H1 (cell line): ENCODE data around the gene CEP85L.

Experiments
- CTCF ChIP-seq, 3 experiments: IDR thresholded peaks; 1 replicate in 2 of 3; 2 replicates in 1 of 3; pipeline versions ENCODE4 v1.5.1 to v1.6.1; 2011; ENCODE audit warnings: low read length in 3 of 3, mild to moderate bottlenecking in 3 of 3, inconsistent platforms in 2 of 3, low read depth in 1 of 3, moderate library complexity in 1 of 3; ENCODE audit not compliant: insufficient read depth in 1 of 3; ENCODE audit errors: control extremely low read depth in 1 of 3
- GABPA ChIP-seq: IDR thresholded peaks from 2 replicates; pipeline ENCODE4 v1.6.1; 2011; ENCODE audit warnings: mild to moderate bottlenecking, low read length, moderate library complexity, borderline replicate concordance; ENCODE audit not compliant: insufficient read depth
- JUN ChIP-seq: IDR thresholded peaks from 2 replicates; pipeline ENCODE4 v1.6.1; 2011; ENCODE audit warnings: low read depth, mild to moderate bottlenecking, improper control_type of control experiment, low read length
- POLR2AphosphoS5 ChIP-seq: IDR thresholded peaks from 2 replicates; pipeline ENCODE4 v1.6.1; 2011; ENCODE audit warnings: low read depth, low read length
- RFX5 ChIP-seq: IDR thresholded peaks from 2 replicates; pipeline ENCODE4 v1.6.1; 2011; ENCODE audit warnings: low read depth, low read length, improper control_type of control experiment, borderline replicate concordance
- SRF ChIP-seq: IDR thresholded peaks from 2 replicates; pipeline ENCODE4 v1.6.1; 2011; ENCODE audit warnings: mild to moderate bottlenecking, low read depth, low read length, moderate library complexity
- TAF1 ChIP-seq: IDR thresholded peaks from 2 replicates; pipeline ENCODE4 v1.6.1; 2011; ENCODE audit warnings: mild to moderate bottlenecking, low read depth, low read length
- YY1 ChIP-seq: IDR thresholded peaks from 2 replicates; pipeline ENCODE4 v1.6.1; 2011; ENCODE audit warnings: low read depth, mild to moderate bottlenecking, low read length

GRCh38 chr6:118645395-118645794 lies 6.0 kb downstream of the CEP85L start:
- no peak for TF ChIP-seq YY1
- no peak for TF ChIP-seq CTCF (IDR thresholded peaks at IDR 0.05; ENCODE audit: control extremely low read depth in 1 of 3, insufficient read depth in 1 of 3, low read depth in 1 of 3, low read length in 3 of 3)
- TF ChIP-seq POLR2AphosphoS5 = no peak
- no peak for TF ChIP-seq GABPA
- no peak for TF ChIP-seq SRF
- TF ChIP-seq RFX5 = no peak
- TF ChIP-seq TAF1 = no peak
- TF ChIP-seq JUN = no peak
